COR-L47 (cell line): ENCODE results near the gene EVC.
A peak's percentile ranks its signal among the peaks of the same experiment; 100 is the strongest.

Experiments
- DNase-seq: peaks from one replicate; lab custom pipeline; 2025; lab: John Stamatoyannopoulos, UW

Gene EVC

GRCh38 chr4:5755679-5756078 is 44.7 kb downstream of the EVC start:
- no peak for DNase-seq

- DNase-seq, result no peak
These were observed 45.3 kb downstream of the EVC start for GRCh38 chr4:5756271-5756670.

- no peak for DNase-seq
These were observed 46.1 kb downstream of the EVC start for GRCh38 chr4:5757091-5757490.

GRCh38 chr4:5757536-5757935 is 46.5 kb downstream of the EVC start:
- DNase-seq, result no peak

GRCh38 chr4:5757954-5758353 is 47.0 kb downstream of the EVC start:
- DNase-seq, result no peak

GRCh38 chr4:5758741-5759140 is 47.7 kb downstream of the EVC start:
- no peak for DNase-seq

- DNase-seq, result no peak
These were observed 48.5 kb downstream of the EVC start for GRCh38 chr4:5759236-5760075.

GRCh38 chr4:5760246-5760645 is 49.2 kb downstream of the EVC start:
- no peak for DNase-seq

- no peak for DNase-seq
These were observed 50.0 kb downstream of the EVC start for GRCh38 chr4:5760936-5761480.

GRCh38 chr4:5770051-5770450 is 59.0 kb downstream of the EVC start:
- DNase-seq, result no peak

GRCh38 chr4:5772528-5773270 is 61.7 kb downstream of the EVC start:
- peak; percentile 81 for DNase-seq

GRCh38 chr4:5773271-5773555 is 62.2 kb downstream of the EVC start:
- DNase-seq, result no peak

GRCh38 chr4:5774416-5775036 is 63.5 kb downstream of the EVC start:
- DNase-seq, result no peak

- DNase-seq, result no peak
These were observed 65.5 kb downstream of the EVC start for GRCh38 chr4:5776510-5776909.

GRCh38 chr4:5780831-5781480 is 70.0 kb downstream of the EVC start:
- no peak for DNase-seq

- no peak for DNase-seq
These were observed 70.7 kb downstream of the EVC start for GRCh38 chr4:5781691-5782090.

- no peak for DNase-seq
These were observed 72.0 kb downstream of the EVC start for GRCh38 chr4:5782829-5783476.

- DNase-seq, result no peak
These were observed 72.5 kb downstream of the EVC start for GRCh38 chr4:5783486-5783885.

- DNase-seq, result no peak
These were observed 73.0 kb downstream of the EVC start for GRCh38 chr4:5784021-5784420.

GRCh38 chr4:5784960-5785611 is 74.1 kb downstream of the EVC start:
- no peak for DNase-seq
